Fibroblast of lung (primary cell): ENCODE results near the gene FBXO47.

Experiments used
- EZH2 ChIP-seq: IDR thresholded peaks from 2 replicates; pipeline ENCODE4 v1.5.1; 2012; ENCODE audit warnings: low read length, control low read depth, mild to moderate bottlenecking; ENCODE audit errors: missing control alignments
- TF ChIP-seq, protein P1 (sequence below), 2 donors: IDR thresholded peaks in 1 of 2; conservative IDR thresholded peaks in 1 of 2; 1 replicate in 1 of 2; 2 replicates in 1 of 2; pipeline ENCODE4 v1.5.1; 2011 to 2012; ENCODE audit warnings: low read length in 2 of 2, control low read depth in 1 of 2, inconsistent platforms in 1 of 2, low read depth in 1 of 2, mild to moderate bottlenecking in 1 of 2

DNA sequence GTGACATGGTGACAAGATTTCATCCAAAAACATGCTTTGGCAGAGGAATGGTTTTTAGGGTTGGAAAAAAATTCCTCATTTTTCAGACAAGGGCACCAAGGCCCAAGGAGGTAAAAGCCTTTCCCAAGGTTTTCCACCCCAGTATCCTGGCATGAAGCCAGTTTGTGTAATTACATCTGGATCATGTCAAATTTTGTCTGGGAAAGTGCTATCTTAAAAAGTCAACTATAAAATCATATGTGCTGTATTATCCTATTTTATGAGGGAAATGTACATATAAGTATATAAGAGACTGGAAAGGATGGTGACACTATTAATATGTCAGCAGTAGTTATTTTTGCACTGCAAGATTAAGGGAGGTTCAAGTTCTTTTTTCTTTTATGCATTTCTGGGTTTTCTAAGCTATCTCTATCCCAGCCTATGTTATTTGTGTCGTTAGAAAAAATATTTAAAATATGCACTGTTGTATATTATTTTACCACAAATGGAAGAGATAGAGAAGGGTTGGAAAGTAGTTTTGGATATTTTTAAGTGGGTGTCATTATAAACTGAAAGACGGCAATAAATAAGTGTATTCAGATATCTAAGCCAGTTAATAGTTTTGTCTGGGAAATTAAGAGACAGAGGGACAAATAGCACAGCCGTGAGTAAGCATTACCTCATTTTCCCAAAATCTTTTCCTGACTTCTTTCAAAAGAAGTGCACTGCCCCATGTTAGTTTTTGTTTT, 13.5 kb upstream of the FBXO47 start:
- TF ChIP-seq, protein P1, sequence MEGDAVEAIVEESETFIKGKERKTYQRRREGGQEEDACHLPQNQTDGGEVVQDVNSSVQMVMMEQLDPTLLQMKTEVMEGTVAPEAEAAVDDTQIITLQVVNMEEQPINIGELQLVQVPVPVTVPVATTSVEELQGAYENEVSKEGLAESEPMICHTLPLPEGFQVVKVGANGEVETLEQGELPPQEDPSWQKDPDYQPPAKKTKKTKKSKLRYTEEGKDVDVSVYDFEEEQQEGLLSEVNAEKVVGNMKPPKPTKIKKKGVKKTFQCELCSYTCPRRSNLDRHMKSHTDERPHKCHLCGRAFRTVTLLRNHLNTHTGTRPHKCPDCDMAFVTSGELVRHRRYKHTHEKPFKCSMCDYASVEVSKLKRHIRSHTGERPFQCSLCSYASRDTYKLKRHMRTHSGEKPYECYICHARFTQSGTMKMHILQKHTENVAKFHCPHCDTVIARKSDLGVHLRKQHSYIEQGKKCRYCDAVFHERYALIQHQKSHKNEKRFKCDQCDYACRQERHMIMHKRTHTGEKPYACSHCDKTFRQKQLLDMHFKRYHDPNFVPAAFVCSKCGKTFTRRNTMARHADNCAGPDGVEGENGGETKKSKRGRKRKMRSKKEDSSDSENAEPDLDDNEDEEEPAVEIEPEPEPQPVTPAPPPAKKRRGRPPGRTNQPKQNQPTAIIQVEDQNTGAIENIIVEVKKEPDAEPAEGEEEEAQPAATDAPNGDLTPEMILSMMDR (conservative IDR thresholded peaks at IDR 0.05 in 1 of 2, IDR thresholded peaks at IDR 0.05 in 1 of 2; ENCODE audit: low read depth in 1 of 2, low read length in 2 of 2): no peak
- TF ChIP-seq EZH2: no peak
